COLO668 (cell line): ENCODE measurements around the gene GRIN2D.

Experiments
- DNase-seq: peaks from one replicate; lab custom pipeline; 2025; ENCODE audit not compliant: unreplicated experiment; lab: John Stamatoyannopoulos, UW

The GRIN2D gene

GRCh38 chr19:48393559-48394330, at the start of gene GRIN2D:
TSS of gene GRIN2D (plus strand) at chr19:48393668. CDS start at chr19:48398393, 4,725 bp downstream.
- DNase-seq: peak; percentile 16

DNA sequence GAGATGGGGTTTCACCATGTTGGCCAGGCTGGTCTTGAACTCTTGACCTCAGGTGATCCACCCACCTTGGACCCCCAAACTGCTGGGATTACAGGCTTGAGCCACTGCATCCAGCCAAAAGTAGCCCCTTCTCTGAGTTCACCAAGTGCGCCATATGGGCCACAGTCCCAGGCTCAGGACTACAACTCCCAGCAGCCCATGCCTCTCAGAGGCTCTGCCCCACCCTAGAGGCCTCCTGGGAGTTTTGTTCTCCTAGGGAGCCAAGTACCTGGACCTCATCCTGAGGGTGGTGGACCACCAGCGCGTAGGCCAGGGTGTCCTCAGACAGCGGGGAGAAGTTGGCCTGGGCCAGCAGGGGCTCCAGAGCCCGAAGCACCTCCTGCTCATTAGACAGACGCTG, 48.6 kb upstream of the GRIN2D start:
- DNase-seq: no peak

GRCh38 chr19:48346191-48346590, 47.3 kb upstream of the GRIN2D start:
- DNase-seq: no peak

DNA sequence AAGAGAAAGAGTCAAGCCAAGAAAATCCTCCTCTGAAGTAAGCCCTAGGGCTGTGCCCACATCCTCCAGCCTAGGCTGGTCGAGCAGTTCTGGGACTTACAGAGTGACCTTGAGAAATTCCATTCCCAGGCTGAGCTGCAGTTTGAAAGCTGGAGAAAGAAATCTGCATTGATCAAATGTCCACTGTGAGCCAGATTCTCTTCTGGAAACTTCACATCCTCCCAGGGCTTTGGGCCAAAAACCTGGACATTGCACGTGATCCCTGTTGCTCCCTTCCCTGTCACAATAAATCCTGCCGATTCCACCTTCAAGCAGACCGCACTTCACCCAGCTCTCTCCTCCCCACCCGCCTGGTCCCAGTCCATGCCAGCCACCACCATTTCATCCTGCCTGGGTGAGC, 45.4 kb upstream of the GRIN2D start:
- no peak for DNase-seq

GRCh38 chr19:48348737-48349136, 44.7 kb upstream of the GRIN2D start:
- no peak for DNase-seq

DNA sequence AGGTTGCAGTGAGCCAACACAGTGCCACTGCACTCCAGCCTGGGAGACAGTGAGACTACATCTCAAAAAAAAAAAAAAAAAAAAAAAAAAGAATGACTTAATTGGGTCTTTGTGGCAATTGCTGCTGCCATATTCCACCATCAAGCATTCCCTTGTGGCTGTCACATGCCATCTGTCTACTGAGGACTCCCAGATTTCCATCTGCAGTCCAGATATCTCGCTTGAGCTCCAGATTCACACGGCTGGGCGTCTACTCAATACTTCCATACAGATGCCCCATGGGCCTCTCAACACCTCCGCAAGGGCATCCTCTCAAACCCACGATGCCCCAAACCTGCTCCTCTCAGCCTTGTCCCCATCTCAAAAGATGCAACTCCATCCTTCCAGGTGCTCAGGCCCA, 42.6 kb upstream of the GRIN2D start:
- no peak for DNase-seq

DNA sequence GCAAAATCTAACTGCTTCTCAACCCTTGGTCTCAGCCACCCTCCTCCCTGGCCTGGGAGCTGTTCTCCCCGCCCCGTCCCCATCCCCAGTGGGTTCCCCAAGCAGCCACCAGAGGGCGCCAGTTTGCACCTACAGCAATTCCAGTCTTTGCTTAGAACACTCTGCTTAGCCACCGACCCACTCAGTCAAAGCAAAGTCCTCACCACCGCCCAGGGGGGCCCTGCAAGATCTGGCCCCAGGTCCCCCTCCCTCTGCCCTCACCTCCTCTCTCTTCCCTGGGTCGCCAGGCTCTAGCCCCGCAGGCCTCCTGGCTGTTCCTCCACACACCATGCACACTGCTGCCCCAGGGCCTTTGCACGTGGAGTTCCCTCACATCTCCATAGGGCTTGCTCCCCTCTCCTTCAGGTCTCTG, 42.1 kb upstream of the GRIN2D start:
- DNase-seq: peak; percentile 66

DNA sequence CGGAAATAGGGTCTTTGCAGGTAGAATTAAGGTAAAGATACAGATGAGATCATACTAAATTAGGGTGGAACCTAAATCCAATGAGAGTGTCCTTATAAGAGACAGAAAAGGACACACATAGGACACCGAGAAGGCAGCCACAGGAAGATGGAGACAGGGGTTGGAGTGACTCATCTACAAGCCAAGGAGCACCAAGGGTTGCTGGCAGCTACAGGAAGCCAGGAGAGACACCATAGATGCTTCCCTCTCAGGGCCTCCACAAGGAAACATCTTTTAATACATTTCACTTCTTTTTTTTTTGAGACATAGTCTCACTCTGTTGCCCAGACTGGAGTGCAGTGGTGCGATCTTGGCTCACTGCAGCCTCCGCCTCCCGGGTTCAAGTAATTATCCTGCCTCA, 39.8 kb upstream of the GRIN2D start:
- DNase-seq: no peak

DNA sequence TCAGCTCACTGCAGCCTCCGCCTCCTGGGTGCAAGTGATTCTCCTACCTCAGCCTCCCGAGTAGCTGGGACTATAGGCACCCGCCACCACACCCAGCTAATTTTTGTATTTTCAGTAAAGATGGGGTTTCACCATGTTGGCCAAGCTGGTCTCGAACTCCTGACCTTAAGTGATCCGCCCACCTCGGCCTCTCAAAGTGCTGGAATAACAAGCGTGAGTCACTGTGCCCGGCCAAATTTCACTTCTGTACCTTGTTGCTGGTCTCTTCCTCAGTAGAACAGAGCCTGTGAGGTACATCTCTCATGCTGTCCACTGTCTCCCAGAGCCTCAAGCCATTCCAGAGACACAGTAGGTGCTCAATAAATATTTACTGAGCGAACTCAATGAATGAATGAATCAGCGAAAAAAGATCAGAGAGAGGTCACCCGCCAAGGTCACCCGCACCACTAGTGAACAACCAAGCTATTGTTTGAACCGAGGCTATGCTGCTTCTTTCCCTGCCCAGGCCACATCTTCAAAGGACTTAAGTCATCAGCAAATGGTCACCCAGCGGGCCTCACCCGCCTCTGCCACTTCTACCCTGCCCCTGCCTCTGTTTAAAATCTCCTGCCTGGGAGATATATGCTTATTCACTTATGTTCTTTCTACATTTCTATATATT, 39.0 kb upstream of the GRIN2D start:
- DNase-seq: no peak

GRCh38 chr19:48355365-48355954, 38.0 kb upstream of the GRIN2D start:
- DNase-seq: no peak

DNA sequence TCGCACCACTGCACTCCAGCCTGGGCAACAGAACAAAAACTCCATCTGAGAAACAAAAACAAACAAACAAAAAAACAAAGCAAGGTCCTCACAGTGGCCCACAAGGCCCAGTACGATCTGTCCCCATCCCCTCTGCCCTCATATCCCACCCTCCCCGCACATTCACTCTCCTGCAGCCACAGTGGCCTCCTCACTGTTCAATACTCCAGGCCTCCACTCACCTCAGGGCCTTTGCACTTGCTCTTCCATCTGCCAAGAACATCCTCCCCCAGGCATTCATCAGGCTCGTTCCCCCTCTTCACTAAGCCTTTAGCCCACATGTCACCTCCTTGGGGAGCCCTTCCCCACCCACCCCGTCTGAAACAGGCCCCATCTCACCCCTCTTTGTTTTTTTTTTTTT, 34.3 kb upstream of the GRIN2D start:
- no peak for DNase-seq

DNA sequence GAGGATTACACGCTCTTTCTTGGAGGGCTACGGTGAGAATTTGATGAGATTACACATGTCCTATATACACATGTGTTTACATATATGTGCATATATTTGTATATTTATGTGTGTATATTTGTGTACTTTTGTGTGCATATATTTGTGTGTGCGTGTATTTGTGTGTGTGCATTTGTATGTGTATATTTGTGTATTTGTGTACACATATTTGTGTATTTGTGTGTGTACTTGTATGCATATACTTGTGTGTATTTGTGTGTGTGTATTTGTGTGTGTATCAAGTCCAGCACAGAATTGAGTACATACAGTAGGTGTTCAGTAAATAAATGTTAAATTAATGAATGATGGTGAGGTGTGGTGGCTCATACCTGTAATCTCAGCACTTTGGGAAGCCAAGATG, 31.6 kb upstream of the GRIN2D start:
- no peak for DNase-seq

- DNase-seq: peak; percentile 96
Measured at GRCh38 chr19:48362716-48363499, 30.6 kb upstream of the GRIN2D start.

- no peak for DNase-seq
Measured at GRCh38 chr19:48363500-48363809, 30.0 kb upstream of the GRIN2D start.

- peak; percentile 99 for DNase-seq
Measured at GRCh38 chr19:48363810-48364597, 29.5 kb upstream of the GRIN2D start, which contains the start of the genes SYNGR4 and TMEM143. TSS of gene SYNGR4 (plus strand) at chr19:48364367. CDS start at chr19:48365843, 1,476 bp downstream. TSS of gene TMEM143 (minus strand) at chr19:48363940. CDS start at chr19:48363920, 20 bp downstream.

DNA sequence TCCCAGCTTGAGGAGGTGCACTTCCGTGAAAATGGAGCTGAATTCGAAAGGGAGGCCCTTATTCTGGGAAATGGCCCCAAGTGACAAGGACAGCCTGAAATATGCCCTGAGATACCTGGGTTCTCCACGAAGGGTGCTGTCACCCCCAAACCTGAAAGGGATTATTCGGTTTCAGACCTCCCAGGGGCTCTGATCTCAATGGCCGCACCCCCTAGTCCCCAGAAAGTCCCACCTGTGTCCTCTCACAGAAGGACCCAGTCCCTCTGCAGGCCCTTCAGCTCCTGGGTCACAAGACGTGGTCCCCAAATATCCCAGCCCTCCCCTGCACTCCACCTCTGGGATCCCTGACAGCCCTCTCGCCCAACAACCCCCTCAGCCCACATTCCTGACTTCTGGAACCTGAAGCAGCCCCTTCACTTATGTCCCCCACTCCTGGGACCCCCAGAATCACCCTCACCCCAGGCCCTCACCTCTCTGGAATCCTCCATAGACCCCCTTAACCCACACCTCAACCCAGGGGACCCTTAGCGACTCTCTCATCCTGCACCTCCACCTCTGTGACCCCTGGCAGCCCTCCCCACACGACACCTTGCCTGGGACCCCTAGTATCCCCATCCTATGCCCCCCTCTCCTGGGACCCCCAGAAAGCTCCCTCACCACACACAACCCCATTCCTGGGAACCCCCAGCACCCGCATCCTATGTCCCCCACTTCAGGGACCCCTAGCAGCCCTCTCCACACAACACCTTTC, 28.7 kb upstream of the GRIN2D start:
- DNase-seq: no peak

- DNase-seq: no peak
Measured at GRCh38 chr19:48365602-48366001, 27.9 kb upstream of the GRIN2D start.

- DNase-seq: no peak
Measured at GRCh38 chr19:48367855-48368254, 25.6 kb upstream of the GRIN2D start.

DNA sequence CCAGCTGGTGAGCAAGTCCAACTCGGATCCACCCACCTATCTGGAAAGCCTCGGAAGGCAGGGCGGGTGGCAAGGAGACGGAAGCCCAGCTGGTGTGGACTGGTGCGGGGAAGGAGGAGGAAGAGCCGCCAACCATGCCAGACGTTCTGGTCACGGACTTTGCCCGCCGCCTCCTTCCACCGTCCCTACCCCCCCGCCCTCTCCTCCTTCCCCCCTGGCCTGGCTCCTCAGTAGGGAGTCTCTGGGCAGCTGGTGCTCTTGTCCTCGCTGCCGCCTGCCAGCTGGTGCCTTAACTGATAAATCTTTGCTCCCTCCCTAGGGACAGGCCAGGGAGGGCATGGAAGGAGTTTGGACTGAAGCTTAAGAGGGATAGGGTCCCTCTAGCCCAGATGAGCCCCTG, 24.5 kb upstream of the GRIN2D start:
- no peak for DNase-seq

DNA sequence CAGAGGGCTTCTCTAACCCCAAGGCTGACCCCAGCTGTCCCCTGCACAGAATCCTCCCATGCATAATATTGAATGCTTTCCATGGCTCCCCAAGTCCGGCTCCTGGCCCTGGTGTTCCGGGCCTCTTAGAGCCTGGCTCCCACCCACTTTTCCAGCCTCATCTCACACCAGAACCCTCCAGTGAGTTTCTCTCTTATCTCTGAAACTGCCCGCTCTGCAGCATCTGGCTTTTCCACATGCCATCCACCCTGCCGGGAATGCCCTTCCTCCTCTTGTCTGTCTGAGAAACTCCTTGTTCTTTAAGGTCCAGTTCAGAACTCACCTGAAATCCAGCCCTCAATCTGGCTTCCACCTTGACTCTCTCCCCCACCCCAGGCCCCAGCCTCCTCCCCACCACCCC, 22.5 kb upstream of the GRIN2D start:
- DNase-seq: no peak
